SJCRH30 (cell line): ENCODE results near the gene SF3A2. TPM values are rescaled to one million over a fixed set of nuclear protein-coding genes. Genes with fewer than 3 reads are reported as not detected.
A peak's percentile ranks its signal among the peaks of the same experiment; 100 is the strongest.

ENCODE experiments used
- DNase-seq, 2 experiments: peaks; one replicate each; pipeline ENCODE4 v3.0.0-alpha.2; 2015 to 2020
- H3K27ac ChIP-seq: fragments of 250-450 bp; sonication (Bioruptor Pico); 2 replicates; pipeline ENCODE4 v1.5.1; 2020; ENCODE audit warnings: mild to moderate bottlenecking, moderate library complexity
- H3K27me3 ChIP-seq: fragments of 250-450 bp; sonication (Bioruptor Pico); 2 replicates; pipeline ENCODE4 v1.5.1; 2020; ENCODE audit warnings: mild to moderate bottlenecking, moderate library complexity
- H3K36me3 ChIP-seq: fragments of 250-450 bp; sonication (Bioruptor Pico); 2 replicates; pipeline ENCODE4 v1.5.1; 2020; ENCODE audit warnings: mild to moderate bottlenecking, moderate library complexity
- H3K4me1 ChIP-seq: fragments of 250-450 bp; sonication (Bioruptor Pico); 2 replicates; pipeline ENCODE4 v1.5.1; 2020; ENCODE audit warnings: mild to moderate bottlenecking, moderate library complexity
- H3K4me3 ChIP-seq: fragments of 250-450 bp; sonication (Bioruptor Pico); 2 replicates; pipeline ENCODE4 v1.5.1; 2020; ENCODE audit warnings: mild to moderate bottlenecking, moderate library complexity
- H3K9me3 ChIP-seq: fragments of 250-450 bp; sonication (Bioruptor Pico); replicated peaks from 2 replicates; pipeline ENCODE4 v1.5.1; 2020; ENCODE audit warnings: mild to moderate bottlenecking, moderate library complexity
- total RNA-seq: library from RNA; depleted of rRNA; stranded (reverse); fragments of >200 nt; shearing (Covaris generic); gene quantifications from 2 replicates; pipeline ENCODE4 v1.2.3, GENCODE V29; 2014

Gene SF3A2
- total RNA-seq, 1 experiment from 2014 or later: 49.1 TPM

GRCh38 chr19:2260341-2260805 is 23.7 kb downstream of the SF3A2 start:
- Histone ChIP-seq H3K27me3 (no peaks in the 10 kb centered on the region), H3K36me3 (no peaks in the 10 kb centered on the region), H3K4me1 (peaks cover 10% of the 10 kb centered on the region; the same call in 1 of the 2 replicates), H3K9me3 (no peaks in the 10 kb centered on the region), H3K4me3 (no peak overlapping the region), H3K27ac (no peak overlapping the region)
- no peak for DNase-seq

GRCh38 chr19:2261438-2262172 is 25.0 kb downstream of the SF3A2 start:
- Histone ChIP-seq H3K4me3 (no peak overlapping the region), H3K36me3 (no peaks in the 10 kb centered on the region), H3K9me3 (no peaks in the 10 kb centered on the region), H3K4me1 (peaks cover 7% of the 10 kb centered on the region; the same call in 1 of the 2 replicates), H3K27me3 (no peaks in the 10 kb centered on the region), H3K27ac (no peak overlapping the region)
- DNase-seq: peak in 1 of 2 experiments; percentile 54

- H3K27me3 ChIP-seq: no peaks in the 10 kb centered on the region
- H3K27ac ChIP-seq: no peak overlapping the region
- peak; percentile 74 to 76 for DNase-seq
- H3K4me3 ChIP-seq: no peak overlapping the region
- H3K36me3 ChIP-seq: peaks cover 9% of the 10 kb centered on the region
- H3K9me3 ChIP-seq: no peaks in the 10 kb centered on the region
- peaks cover 8% of the 10 kb centered on the region; the same call in 1 of the 2 replicates for H3K4me1 ChIP-seq
Measured at GRCh38 chr19:2266183-2266993, 29.8 kb downstream of the SF3A2 start.

GRCh38 chr19:2268480-2268830 is 31.8 kb downstream of the SF3A2 start:
- no peak for DNase-seq
- Histone ChIP-seq H3K36me3 (peaks cover 29% of the 10 kb centered on the region), H3K4me1 (peaks cover 12% of the 10 kb centered on the region; the same call in 1 of the 2 replicates), H3K27ac (no peak overlapping the region), H3K9me3 (no peaks in the 10 kb centered on the region), H3K27me3 (no peaks in the 10 kb centered on the region), H3K4me3 (peak overlapping the region; percentile 100)

- H3K9me3 ChIP-seq: no peaks in the 10 kb centered on the region
- peak overlapping the region; percentile 100 for H3K4me3 ChIP-seq
- DNase-seq: no peak
- peaks cover 29% of the 10 kb centered on the region for H3K36me3 ChIP-seq
- no peaks in the 10 kb centered on the region for H3K27me3 ChIP-seq
- peaks cover 12% of the 10 kb centered on the region; the same call in 1 of the 2 replicates for H3K4me1 ChIP-seq
- peak overlapping the region; percentile 30; the same call in 1 of the 2 replicates for H3K27ac ChIP-seq
Measured at GRCh38 chr19:2268861-2269243, 32.2 kb downstream of the SF3A2 start.

GRCh38 chr19:2269244-2270156 is 32.9 kb downstream of the SF3A2 start:
- Histone ChIP-seq H3K4me1 (peaks cover 12% of the 10 kb centered on the region; the same call in 1 of the 2 replicates), H3K9me3 (no peaks in the 10 kb centered on the region), H3K27me3 (no peaks in the 10 kb centered on the region), H3K4me3 (peak overlapping the region; percentile 100), H3K27ac (peak overlapping the region; percentile 80), H3K36me3 (peaks cover 31% of the 10 kb centered on the region)
- peak; percentile 97 for DNase-seq

GRCh38 chr19:2270157-2270422 is 33.5 kb downstream of the SF3A2 start:
- Histone ChIP-seq H3K36me3 (peaks cover 31% of the 10 kb centered on the region), H3K27ac (peak overlapping the region; percentile 80), H3K4me3 (peak overlapping the region; percentile 100), H3K27me3 (no peaks in the 10 kb centered on the region), H3K9me3 (no peaks in the 10 kb centered on the region), H3K4me1 (peaks cover 12% of the 10 kb centered on the region; the same call in 1 of the 2 replicates)
- no peak for DNase-seq

GRCh38 chr19:2270423-2271233 is 34.0 kb downstream of the SF3A2 start:
- Histone ChIP-seq H3K36me3 (peaks cover 36% of the 10 kb centered on the region), H3K4me1 (peaks cover 12% of the 10 kb centered on the region; the same call in 1 of the 2 replicates), H3K4me3 (peak overlapping the region; percentile 100), H3K27me3 (no peaks in the 10 kb centered on the region), H3K9me3 (no peaks in the 10 kb centered on the region), H3K27ac (peak overlapping the region; percentile 80)
- DNase-seq: peak; percentile 65 to 70

- no peaks in the 10 kb centered on the region for H3K27me3 ChIP-seq
- H3K27ac ChIP-seq: peak overlapping the region; percentile 80; the same call in 1 of the 2 replicates
- peaks cover 36% of the 10 kb centered on the region for H3K36me3 ChIP-seq
- DNase-seq: no peak
- H3K4me3 ChIP-seq: peak overlapping the region; percentile 100
- no peaks in the 10 kb centered on the region for H3K9me3 ChIP-seq
- peaks cover 11% of the 10 kb centered on the region; the same call in 1 of the 2 replicates for H3K4me1 ChIP-seq
Measured at GRCh38 chr19:2271234-2272103, 34.8 kb downstream of the SF3A2 start.

GRCh38 chr19:2273356-2274184 is 36.9 kb downstream of the SF3A2 start:
- H3K36me3 ChIP-seq: peaks cover 36% of the 10 kb centered on the region
- 0 out of 2 replicates have a peak, but pooled peaks cover 6% of the 10 kb centered on the region for H3K4me1 ChIP-seq
- no peaks in the 10 kb centered on the region for H3K27me3 ChIP-seq
- H3K27ac ChIP-seq: no peak overlapping the region
- H3K4me3 ChIP-seq: no peak overlapping the region
- peak; percentile 79 to 82 for DNase-seq
- no peaks in the 10 kb centered on the region for H3K9me3 ChIP-seq

GRCh38 chr19:2274185-2274711 is 37.6 kb downstream of the SF3A2 start:
- no peak overlapping the region for H3K4me3 ChIP-seq
- no peak overlapping the region for H3K27ac ChIP-seq
- 0 out of 2 replicates have a peak, but pooled peaks cover 3% of the 10 kb centered on the region for H3K4me1 ChIP-seq

GRCh38 chr19:2274931-2275535 is 38.4 kb downstream of the SF3A2 start:
- H3K36me3 ChIP-seq: peaks cover 36% of the 10 kb centered on the region
- 0 out of 2 replicates have a peak, but pooled peaks cover 3% of the 10 kb centered on the region for H3K4me1 ChIP-seq

More at GRCh38 chr19:2274185-2274711, 37.6 kb downstream of the SF3A2 start:
- no peaks in the 10 kb centered on the region for H3K27me3 ChIP-seq
- no peaks in the 10 kb centered on the region for H3K9me3 ChIP-seq
- H3K36me3 ChIP-seq: peaks cover 36% of the 10 kb centered on the region
- no peak for DNase-seq

More at GRCh38 chr19:2274931-2275535, 38.4 kb downstream of the SF3A2 start:
- peak; percentile 74 to 84 for DNase-seq
- Histone ChIP-seq H3K4me3 (no peak overlapping the region), H3K27ac (no peak overlapping the region), H3K9me3 (no peaks in the 10 kb centered on the region), H3K27me3 (no peaks in the 10 kb centered on the region)
